GM18861 (cell line): ENCODE data around the gene ATOX1.
"Not testable (repeated sequence)": the region's sequence is repeated elsewhere in the genome, so short reads cannot be mapped to it uniquely, and the experiment has no call there.

Experiments used
- ATAC-seq: cut with Tn5 transposase; IDR thresholded peaks from one replicate; pipeline ENCODE4 v1.9.1; 2021; ENCODE audit not compliant: unreplicated experiment

The ATOX1 gene

DNA sequence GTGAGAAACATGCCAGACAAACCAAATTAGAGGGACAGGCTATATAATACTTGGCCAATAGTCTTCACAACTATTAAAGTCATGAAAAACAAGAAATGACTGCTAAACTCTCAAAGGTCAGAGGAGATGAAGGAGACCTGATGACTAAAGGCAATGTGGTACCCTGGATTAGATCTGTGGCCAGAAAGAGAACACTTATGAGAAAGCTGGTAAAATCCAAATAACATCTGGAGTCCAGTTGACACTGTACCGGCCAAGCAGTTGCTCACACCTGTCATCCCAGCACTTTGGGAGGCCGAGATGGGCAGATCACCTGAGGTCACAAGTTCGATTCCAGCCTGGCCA is 24.4 kb downstream of the ATOX1 start:
- no peak for ATAC-seq

- ATAC-seq: no peak
Observed at GRCh38 chr5:151733358-151734063, 24.9 kb downstream of the ATOX1 start.

GRCh38 chr5:151730381-151730780 is 28.1 kb downstream of the ATOX1 start:
- ATAC-seq: no peak

- ATAC-seq: not testable (repeated sequence)
Observed at GRCh38 chr5:151729597-151729996, 28.8 kb downstream of the ATOX1 start.

DNA sequence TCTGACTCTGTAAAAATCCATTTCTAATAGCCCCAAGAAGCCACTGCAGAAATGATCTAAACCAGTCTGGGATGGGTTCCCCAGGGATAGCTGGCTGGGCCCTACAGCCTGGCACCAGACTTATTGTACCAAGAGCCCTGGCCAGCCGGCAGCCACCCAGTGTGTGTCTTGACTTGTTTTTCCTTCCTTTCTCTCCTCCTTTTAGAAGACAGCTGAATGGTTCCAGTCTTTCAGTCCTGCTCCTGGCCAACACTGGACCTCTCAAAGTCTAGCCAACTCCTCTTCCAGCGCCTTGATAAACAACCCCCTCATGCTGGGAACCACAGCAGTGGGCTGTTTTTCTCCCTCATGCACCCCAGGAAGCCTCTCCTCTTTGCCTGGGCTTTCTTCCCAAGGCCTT is 34.1 kb downstream of the ATOX1 start:
- no peak for ATAC-seq

DNA sequence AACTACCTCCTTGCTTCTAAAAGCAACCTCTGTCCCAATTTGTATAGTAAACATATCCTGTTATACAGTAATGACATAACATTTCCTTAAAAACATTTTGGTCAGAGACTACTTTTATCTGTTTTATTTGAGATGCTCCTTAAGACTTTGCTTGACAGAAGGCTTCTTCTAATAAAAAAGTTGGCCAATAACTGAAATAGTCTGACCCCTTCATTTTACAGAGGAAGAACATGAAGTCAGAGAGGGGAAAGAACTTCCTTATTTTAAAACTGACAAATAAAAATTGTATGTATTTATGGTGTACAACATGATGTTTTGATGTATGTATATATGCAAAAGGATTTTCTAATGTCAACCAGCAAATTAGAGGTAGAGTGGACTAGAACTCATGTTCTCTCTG is 35.9 kb downstream of the ATOX1 start:
- ATAC-seq: no peak

DNA sequence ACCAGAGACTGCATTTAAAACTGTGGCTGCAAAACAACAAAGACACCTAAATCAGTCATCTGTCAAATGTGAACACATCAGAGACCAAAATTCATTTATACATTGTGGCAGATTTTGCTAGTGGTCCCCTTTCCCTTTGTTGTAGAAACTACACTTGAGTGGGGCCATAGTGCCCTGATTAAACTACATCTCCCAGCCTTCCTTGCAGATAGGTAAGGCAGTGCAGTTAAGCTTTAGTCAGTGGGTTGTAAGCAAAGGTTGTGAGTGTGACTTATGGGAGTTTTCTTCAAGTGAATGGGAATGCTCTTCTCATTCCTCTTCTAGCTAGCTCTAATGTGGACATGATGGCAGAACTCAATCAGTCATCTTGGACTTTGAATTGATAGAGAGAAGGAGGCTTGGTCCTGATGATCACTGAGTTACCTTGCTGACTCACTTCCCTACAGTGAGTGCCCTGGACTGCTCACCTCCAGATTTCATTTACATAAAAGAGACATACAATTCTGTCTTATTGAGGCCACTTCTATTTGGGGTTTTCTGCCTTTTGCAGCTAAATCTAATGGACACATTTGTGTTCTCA is 36.5 kb downstream of the ATOX1 start:
- ATAC-seq: no peak

DNA sequence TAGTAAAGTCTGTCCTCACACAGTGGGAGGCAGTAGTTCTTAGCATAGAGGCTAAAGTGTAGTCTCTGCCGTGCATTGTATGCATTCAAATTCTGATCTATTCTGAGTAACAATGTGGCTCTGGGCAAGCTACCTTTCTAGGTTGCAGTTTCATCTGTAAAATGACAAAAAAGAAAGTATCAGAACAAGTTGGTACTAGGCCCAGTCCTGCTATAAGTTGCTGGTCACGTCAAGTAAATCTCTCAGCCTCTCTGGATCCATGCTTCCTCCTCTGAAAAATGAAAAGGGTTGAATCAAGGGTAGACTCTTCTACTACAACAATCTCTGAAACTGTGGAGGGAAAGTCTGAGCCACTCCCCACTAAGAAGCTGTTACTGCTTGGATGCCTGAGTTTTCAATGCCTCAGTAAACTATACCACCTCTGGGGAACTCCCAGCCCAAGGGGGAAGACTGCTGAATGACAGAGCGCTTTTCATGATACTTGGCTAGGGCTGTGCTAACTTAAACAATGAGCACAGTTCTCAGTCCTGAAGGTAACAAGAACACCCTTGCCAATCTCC is 37.3 kb downstream of the ATOX1 start:
- peak; percentile 78 for ATAC-seq

- ATAC-seq: no peak
Observed at GRCh38 chr5:151720215-151720614, 38.2 kb downstream of the ATOX1 start.

- ATAC-seq: no peak
Observed at GRCh38 chr5:151719228-151720000, 39.0 kb downstream of the ATOX1 start.

GRCh38 chr5:151718646-151719045 is 39.8 kb downstream of the ATOX1 start:
- ATAC-seq: no peak

- no peak for ATAC-seq
Observed at GRCh38 chr5:151718153-151718552, 40.3 kb downstream of the ATOX1 start.

- no peak for ATAC-seq
Observed at GRCh38 chr5:151717416-151717815, 41.0 kb downstream of the ATOX1 start.

- no peak for ATAC-seq
Observed at GRCh38 chr5:151709109-151709735, 49.2 kb downstream of the ATOX1 start.

- no peak for ATAC-seq
Observed at GRCh38 chr5:151708126-151708525, 50.3 kb downstream of the ATOX1 start.

GRCh38 chr5:151707567-151707966 is 50.9 kb downstream of the ATOX1 start:
- no peak for ATAC-seq

DNA sequence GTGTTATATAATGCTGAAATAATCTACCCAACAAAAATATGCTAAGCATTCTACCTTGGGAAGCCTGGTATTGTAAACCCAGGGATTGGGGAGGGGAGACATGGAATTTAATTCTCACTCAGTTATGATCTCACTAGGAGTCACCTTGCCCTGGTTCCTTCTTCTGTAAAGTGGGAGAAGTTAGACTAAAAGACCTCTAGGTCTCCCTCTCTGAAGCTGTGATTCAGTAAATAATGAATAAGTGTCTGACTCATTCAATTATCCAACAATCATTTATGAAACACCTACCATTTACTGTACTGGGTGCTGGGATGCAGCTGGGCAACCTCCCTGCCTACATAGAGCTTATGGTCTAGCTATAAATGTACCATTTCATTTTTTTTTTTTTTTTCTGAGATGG is 51.5 kb downstream of the ATOX1 start:
- ATAC-seq: no peak

DNA sequence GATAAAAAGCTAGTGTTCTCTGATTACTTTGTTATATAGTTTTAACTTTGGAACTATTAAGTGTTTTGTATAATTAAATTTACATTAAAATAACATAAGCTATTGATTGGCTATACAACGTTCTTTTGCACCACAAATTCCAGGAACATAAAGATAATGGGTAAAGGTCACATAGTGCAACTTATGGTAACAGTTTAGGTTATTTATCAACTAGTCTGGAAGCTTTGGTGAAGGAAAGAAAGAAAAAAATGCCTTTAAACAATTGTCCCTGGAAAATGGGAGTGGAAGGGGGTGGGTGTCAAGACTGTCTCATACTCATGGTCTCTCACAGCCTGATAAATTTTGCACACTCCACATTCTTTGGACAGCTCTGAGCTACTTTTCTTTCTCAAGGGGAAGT is 54.7 kb downstream of the ATOX1 start:
- no peak for ATAC-seq

DNA sequence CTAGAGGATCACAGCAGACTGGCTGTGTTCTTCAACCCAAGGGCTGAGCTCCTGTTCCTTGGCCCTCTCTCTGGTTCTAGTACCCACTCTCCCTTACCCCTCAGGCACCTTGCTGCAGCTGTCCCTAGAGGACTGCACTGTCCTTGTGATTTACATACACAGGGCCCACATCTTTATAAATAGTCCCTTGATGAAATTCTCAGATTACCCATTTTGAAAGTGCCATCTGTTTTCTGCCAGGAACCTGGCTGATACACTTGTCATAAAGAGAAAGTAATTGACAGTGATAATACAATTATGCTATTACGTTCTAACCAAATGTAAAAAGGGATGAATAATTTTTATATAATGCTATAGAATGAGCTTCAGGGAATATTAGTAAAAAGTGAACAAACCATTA is 55.2 kb downstream of the ATOX1 start:
- peak; percentile 93 for ATAC-seq

- no peak for ATAC-seq
Observed at GRCh38 chr5:151700820-151701219, 57.6 kb downstream of the ATOX1 start.

DNA sequence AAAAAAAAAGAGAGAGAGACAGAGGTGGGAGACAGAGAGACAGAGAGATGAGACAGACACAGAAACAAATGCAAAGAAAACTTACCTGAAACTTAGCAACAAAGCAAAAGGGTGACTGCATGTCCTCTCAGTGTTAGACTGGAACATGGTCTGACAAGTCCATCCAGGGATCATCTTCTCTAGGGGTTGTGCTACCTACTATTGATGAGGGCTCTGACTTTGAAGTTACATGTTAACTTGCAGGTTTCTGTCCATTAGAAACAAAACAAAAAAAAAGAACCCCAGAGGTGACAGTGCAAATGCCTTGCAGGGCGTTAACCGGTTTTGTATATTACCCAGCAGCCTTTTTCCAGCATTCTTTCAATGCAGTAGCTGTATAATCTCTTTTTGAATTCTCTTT is 58.1 kb downstream of the ATOX1 start:
- no peak for ATAC-seq
